IPS-15b (cell line): ENCODE data around the gene SND1.

Source experiments
- H3K27me3 ChIP-seq: one replicate; pipeline ENCODE4 v1.6.1; 2013; ENCODE audit warnings: low read length; ENCODE audit not compliant: control insufficient read depth, insufficient read depth
- H3K36me3 ChIP-seq: one replicate; pipeline ENCODE4 v1.6.1; 2013; ENCODE audit warnings: low read length; ENCODE audit not compliant: control insufficient read depth, insufficient read depth
- H3K4me1 ChIP-seq: one replicate; pipeline ENCODE4 v1.6.1; 2013; ENCODE audit warnings: mild to moderate bottlenecking, low read length; ENCODE audit not compliant: control insufficient read depth, insufficient read depth
- H3K4me3 ChIP-seq: one replicate; pipeline ENCODE4 v1.5.1; 2013; ENCODE audit warnings: low read depth, low read length
- H3K9ac ChIP-seq: one replicate; pipeline ENCODE4 v1.6.1; 2013; ENCODE audit warnings: low read depth, mild to moderate bottlenecking, low read length
- H3K9me3 ChIP-seq: one replicate; pipeline ENCODE4 v1.6.1; 2013; ENCODE audit warnings: mild to moderate bottlenecking, low read length; ENCODE audit not compliant: control insufficient read depth, insufficient read depth

Gene SND1

GRCh38 chr7:128081351-128081750 is 429.4 kb downstream of the SND1 start:
- H3K36me3 ChIP-seq: peaks cover 45% of the 10 kb centered on the region
- H3K9me3 ChIP-seq: no peaks in the 10 kb centered on the region
- no peaks in the 10 kb centered on the region for H3K4me1 ChIP-seq

DNA sequence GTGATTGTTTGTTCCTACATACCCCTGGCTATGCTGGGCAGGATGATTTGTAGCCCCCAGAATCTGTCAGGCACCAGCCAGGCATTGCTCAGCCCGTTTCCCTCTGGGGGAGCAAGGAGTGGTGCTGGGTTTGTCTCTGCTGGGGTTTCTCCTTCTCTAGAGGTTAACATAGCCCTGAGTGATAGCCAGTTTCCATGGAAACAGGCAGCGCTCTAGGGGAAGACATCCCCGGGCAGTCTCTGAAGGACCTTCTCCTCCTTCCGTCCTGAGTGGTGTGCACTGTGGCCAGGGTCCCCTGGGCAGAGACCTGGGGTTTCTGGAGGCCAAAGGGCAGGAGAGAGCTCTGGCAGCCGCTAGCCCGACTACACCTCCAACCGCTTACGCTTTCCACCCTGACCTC is 429.8 kb downstream of the SND1 start:
- no peaks in the 10 kb centered on the region for H3K4me1 ChIP-seq
- no peak overlapping the region for H3K9ac ChIP-seq
- peaks cover 48% of the 10 kb centered on the region for H3K36me3 ChIP-seq
- H3K9me3 ChIP-seq: no peaks in the 10 kb centered on the region
- no peaks in the 10 kb centered on the region for H3K27me3 ChIP-seq
- H3K4me3 ChIP-seq: no peak overlapping the region

More at GRCh38 chr7:128081351-128081750, 429.4 kb downstream of the SND1 start:
- H3K4me3 ChIP-seq: no peak overlapping the region
- H3K27me3 ChIP-seq: no peaks in the 10 kb centered on the region
- no peak overlapping the region for H3K9ac ChIP-seq

DNA sequence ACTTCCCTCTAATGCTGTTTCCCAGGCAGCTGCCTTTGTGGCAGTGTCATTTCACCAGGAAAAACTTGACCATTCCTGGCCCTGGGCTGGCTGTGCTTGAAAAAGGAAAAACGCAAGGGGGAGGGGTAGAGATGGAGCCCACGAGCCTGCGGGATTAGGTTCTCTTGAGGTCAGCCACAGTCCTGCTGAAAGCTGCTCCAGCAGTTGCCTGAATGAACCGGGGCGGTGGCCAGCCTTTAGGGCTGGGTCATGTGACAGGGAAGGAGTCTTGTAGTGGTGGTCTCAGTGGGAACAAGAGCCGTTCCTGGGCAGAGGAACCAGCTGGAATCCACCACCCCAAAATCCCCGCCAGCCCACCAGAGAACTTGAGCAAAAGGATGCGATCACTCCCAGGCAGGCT is 430.4 kb downstream of the SND1 start:
- Histone ChIP-seq H3K4me3 (no peak overlapping the region), H3K9ac (no peak overlapping the region), H3K36me3 (peaks cover 50% of the 10 kb centered on the region), H3K27me3 (no peaks in the 10 kb centered on the region), H3K4me1 (no peaks in the 10 kb centered on the region), H3K9me3 (no peaks in the 10 kb centered on the region)

DNA sequence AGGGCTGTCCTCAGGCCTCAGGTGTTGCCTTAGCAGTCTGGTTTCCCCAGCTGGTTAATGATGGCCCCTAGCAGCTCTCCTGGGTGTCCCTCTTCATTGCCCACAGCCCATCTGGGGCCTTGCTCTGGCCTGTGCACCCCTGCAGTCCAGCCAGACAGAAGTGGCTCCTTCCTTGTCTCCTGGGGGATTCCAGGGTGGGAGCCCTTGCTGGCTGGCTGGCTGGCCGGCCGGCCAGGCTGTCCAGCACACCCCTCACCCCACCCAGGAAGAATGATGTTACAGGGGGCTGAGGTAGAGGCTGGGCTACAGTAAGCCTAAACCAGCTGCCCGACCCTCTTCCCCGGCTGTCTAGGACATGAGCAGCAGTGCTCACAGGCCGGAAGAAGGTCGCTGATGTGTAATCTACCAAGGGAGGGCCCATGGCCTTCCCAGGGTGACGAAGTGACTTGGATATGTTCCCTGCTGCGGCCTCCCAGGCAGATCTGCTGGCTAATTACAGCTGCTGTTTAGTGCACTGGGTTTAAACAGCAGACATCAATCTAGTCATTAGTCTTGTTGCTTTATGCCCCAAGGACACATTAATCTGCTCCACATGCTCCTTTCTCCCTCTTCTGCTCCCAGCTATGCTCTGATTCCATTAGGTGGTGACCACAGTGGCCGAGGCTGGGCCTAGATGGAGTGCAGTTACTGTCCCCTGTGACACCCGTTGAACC is 433.1 kb downstream of the SND1 start:
- Histone ChIP-seq H3K4me3 (no peak overlapping the region), H3K9me3 (no peaks in the 10 kb centered on the region), H3K4me1 (no peaks in the 10 kb centered on the region), H3K36me3 (peaks cover 57% of the 10 kb centered on the region), H3K9ac (no peak overlapping the region), H3K27me3 (no peaks in the 10 kb centered on the region)

- no peaks in the 10 kb centered on the region for H3K9me3 ChIP-seq
- H3K4me1 ChIP-seq: no peaks in the 10 kb centered on the region
- no peak overlapping the region for H3K4me3 ChIP-seq
- no peak overlapping the region for H3K9ac ChIP-seq
- no peaks in the 10 kb centered on the region for H3K27me3 ChIP-seq
- H3K36me3 ChIP-seq: peaks cover 62% of the 10 kb centered on the region
Observed at GRCh38 chr7:128090492-128090891, 438.5 kb downstream of the SND1 start.

GRCh38 chr7:128091106-128091505 is 439.1 kb downstream of the SND1 start:
- peaks cover 56% of the 10 kb centered on the region for H3K36me3 ChIP-seq

DNA sequence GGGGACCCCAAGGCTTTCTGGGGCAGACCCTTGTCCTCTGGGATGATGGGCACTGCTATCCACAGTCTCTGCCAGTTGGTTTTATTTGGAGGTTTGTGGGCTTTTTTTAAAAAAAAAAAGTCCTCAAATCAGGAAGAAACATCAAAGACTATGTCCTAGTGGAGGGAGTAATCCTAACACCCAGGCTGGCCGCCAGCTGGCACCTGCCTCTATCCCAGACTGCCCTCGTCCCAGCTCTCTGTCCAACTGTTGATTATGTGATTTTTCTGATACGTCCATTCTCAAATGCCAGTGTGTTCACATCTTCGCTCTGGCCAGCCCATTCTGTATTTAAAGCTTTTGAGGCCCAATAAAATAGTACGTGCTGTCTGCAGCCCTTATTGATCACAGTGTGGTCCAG is 440.2 kb downstream of the SND1 start:
- Histone ChIP-seq H3K9me3 (no peaks in the 10 kb centered on the region), H3K4me3 (no peak overlapping the region), H3K4me1 (no peaks in the 10 kb centered on the region), H3K36me3 (peaks cover 49% of the 10 kb centered on the region), H3K9ac (no peak overlapping the region), H3K27me3 (no peaks in the 10 kb centered on the region)

More at GRCh38 chr7:128091106-128091505, 439.1 kb downstream of the SND1 start:
- no peaks in the 10 kb centered on the region for H3K4me1 ChIP-seq
- H3K27me3 ChIP-seq: no peaks in the 10 kb centered on the region
- no peak overlapping the region for H3K4me3 ChIP-seq
- no peak overlapping the region for H3K9ac ChIP-seq
- H3K9me3 ChIP-seq: no peaks in the 10 kb centered on the region

- Histone ChIP-seq H3K4me3 (no peak overlapping the region), H3K4me1 (no peaks in the 10 kb centered on the region), H3K9me3 (no peaks in the 10 kb centered on the region), H3K36me3 (peaks cover 41% of the 10 kb centered on the region), H3K9ac (no peak overlapping the region), H3K27me3 (no peaks in the 10 kb centered on the region)
Observed at GRCh38 chr7:128093614-128094570, 441.9 kb downstream of the SND1 start.

DNA sequence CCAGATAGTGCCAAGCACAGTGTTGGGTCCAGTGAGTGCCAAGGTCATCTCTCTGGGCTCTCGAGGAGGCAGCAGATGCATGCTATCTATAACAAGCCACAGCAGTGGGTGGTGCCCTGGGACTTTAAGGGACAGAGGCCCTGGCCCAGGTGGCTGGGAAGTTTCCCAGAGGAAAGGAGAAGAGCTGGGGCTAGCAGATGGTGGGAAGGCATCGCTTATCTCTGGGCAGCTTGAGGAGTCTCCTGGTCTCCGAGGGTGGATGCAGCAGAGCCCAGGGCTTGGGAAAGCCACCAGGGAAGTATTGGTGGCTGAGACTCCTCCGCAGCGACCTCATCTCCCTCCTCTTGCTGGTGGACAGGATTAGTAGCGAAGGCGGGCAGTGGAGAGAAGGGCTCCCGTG is 442.7 kb downstream of the SND1 start:
- no peaks in the 10 kb centered on the region for H3K4me1 ChIP-seq
- H3K4me3 ChIP-seq: no peak overlapping the region
- no peak overlapping the region for H3K9ac ChIP-seq
- H3K9me3 ChIP-seq: no peaks in the 10 kb centered on the region
- H3K36me3 ChIP-seq: peaks cover 35% of the 10 kb centered on the region
- no peaks in the 10 kb centered on the region for H3K27me3 ChIP-seq

DNA sequence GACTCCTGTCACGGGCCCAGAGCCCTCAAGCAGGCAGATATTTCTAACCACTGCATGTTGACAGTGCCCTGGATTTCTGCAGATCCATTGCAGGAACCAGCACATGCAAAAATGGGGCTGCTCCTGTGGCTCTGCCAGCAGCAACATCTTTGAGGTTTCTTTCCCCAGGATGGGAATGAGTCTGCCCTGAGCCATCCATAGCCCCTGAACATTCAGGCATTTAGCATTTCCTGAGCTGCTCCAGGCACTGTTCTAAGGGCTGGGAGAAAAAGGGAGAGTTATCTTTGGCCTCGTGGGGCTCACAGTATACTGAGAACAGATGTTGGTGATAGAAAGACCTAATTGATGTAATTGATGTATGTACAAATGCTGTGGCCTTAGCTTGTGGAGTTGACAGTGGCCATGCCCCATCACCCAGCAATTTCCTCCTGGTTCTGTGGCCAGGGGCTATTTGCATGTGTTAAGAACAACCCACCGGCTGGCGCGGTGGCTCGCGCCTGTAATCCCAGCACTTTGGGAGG is 445.3 kb downstream of the SND1 start:
- Histone ChIP-seq H3K4me3 (no peak overlapping the region), H3K9me3 (no peaks in the 10 kb centered on the region), H3K36me3 (peaks cover 17% of the 10 kb centered on the region), H3K27me3 (peaks cover 6% of the 10 kb centered on the region), H3K4me1 (no peaks in the 10 kb centered on the region), H3K9ac (no peak overlapping the region)

- H3K4me3 ChIP-seq: no peak overlapping the region
- H3K4me1 ChIP-seq: no peaks in the 10 kb centered on the region
- no peaks in the 10 kb centered on the region for H3K9me3 ChIP-seq
- H3K27me3 ChIP-seq: peaks cover 19% of the 10 kb centered on the region
- H3K36me3 ChIP-seq: peaks cover 5% of the 10 kb centered on the region
- no peak overlapping the region for H3K9ac ChIP-seq
Observed at GRCh38 chr7:128098629-128099028, 446.6 kb downstream of the SND1 start.
